Measurements from ENCODE around the gene GOLGA8K.
"Not testable (repeated sequence)": the region's sequence is repeated elsewhere in the genome, so short reads cannot be mapped to it uniquely, and the experiment has no call there.

GRCh38 chr15:32373707-32374106 lies 29.4 kb downstream of the GOLGA8K start:
- TF ChIP-seq EZH2 (IDR thresholded peaks at IDR 0.05; ENCODE audit: low read depth); CTCF (conservative IDR thresholded peaks at IDR 0.05): not testable (repeated sequence)
